NCI-H345 (cell line): ENCODE measurements around the gene CMKLR1.

ENCODE experiments used
- DNase-seq: peaks from one replicate; lab custom pipeline; 2025; lab: John Stamatoyannopoulos, UW

CMKLR1 gene

GRCh38 chr12:108337235-108338223 is 1.6 kb downstream of the CMKLR1 start:
- DNase-seq = no peak

GRCh38 chr12:108335349-108336119 is 3.6 kb downstream of the CMKLR1 start:
- no peak for DNase-seq

- no peak for DNase-seq
Measured at GRCh38 chr12:108333898-108334699, 5.0 kb downstream of the CMKLR1 start.

GRCh38 chr12:108332791-108333382 is 6.2 kb downstream of the CMKLR1 start:
- DNase-seq = no peak

DNA sequence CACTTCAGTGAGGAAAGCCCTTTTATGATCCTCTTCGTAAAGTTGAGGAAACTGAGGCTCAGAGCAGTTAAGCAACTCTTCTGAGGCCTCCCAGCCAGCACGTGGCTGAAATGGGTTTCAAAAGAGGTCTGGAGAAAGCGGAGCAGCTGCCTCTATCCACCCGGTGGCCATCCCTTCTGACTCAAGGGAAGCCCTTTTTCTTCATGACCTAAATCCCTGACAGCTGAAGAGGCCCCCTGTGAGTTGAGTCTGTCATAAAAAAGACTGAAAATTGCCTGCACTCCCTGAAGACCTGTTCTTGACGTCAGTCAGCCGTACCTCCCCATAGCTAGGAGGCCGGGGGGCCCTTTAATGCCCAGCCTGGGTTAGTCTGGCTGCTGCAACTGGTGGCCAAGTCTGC is 10.7 kb downstream of the CMKLR1 start:
- DNase-seq = no peak

- no peak for DNase-seq
Measured at GRCh38 chr12:108327621-108328344, 11.3 kb downstream of the CMKLR1 start.

GRCh38 chr12:108326254-108326750 is 12.8 kb downstream of the CMKLR1 start:
- no peak for DNase-seq

DNA sequence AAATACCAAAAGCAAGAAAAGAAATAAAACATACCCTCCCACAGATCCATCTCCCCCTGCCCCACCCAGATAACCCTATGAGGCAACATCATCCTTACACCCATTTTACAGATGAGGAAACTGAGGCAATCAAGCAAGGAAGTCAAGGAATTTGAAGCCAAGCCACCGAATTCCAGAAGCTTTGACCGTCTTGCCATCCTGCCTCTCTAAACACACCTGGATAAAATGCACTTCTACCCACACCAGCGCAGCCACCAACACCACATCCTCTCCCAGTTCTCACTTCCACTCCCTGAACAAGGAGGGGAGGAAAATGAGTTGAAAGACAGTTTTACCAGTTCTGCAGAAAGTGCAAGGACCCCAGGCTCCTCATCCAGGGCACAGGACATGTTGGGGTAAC is 13.6 kb downstream of the CMKLR1 start:
- DNase-seq = no peak

- DNase-seq = no peak
Measured at GRCh38 chr12:108325018-108325358, 14.1 kb downstream of the CMKLR1 start.

DNA sequence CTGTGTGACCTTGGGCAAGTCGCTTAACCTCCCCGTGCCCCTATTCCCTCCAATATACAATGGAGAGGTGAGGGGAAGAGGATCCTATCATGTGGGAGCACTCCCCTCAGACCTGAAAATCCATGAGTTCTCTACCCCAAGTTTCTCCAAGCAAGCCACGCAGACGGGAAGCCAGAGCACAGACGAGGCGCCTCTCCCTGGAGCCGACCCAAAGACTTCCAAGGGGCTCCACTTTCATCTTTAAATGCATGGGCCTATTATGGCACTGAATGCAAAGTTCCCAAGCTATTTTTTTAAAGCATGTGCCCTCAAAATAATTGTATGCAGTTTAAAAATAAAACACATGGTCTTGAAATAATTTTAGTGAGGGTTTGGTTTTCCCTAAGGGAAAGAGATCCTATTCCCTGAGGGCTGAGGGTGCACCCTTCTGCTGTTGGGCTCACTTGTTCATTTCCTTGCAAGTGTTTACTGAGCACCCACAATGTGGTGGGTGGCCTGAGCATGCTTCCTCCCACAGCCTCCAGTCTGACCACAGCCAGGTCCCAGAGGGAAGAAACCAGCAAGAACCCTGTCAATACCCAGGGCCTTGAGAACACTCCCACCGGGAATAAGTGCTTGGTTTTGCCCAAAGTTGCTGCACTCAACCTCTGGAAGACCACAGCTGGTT is 14.6 kb downstream of the CMKLR1 start:
- no peak for DNase-seq

GRCh38 chr12:108323581-108323980 is 15.5 kb downstream of the CMKLR1 start:
- DNase-seq = no peak

GRCh38 chr12:108322998-108323397 is 16.1 kb downstream of the CMKLR1 start:
- no peak for DNase-seq

DNA sequence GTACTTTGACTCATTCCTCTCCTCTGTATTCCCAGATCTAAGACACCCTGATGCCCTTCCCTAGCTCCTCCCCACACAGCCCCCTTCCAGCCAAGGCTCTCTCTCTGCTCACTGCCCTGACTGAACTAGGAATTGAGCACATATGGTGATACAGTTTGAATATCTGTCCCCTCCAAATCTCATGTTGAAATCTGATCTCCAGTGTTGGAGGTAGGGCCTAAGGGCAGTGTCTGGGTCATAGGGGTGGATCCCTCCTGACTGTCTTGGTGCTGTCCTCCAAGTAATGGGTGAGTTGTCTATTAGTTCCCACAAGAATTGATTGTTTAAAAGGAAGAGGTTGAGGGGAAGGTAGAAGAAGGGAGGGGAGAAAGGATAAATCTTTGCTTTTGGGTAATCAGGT is 17.4 kb downstream of the CMKLR1 start:
- DNase-seq = no peak

DNA sequence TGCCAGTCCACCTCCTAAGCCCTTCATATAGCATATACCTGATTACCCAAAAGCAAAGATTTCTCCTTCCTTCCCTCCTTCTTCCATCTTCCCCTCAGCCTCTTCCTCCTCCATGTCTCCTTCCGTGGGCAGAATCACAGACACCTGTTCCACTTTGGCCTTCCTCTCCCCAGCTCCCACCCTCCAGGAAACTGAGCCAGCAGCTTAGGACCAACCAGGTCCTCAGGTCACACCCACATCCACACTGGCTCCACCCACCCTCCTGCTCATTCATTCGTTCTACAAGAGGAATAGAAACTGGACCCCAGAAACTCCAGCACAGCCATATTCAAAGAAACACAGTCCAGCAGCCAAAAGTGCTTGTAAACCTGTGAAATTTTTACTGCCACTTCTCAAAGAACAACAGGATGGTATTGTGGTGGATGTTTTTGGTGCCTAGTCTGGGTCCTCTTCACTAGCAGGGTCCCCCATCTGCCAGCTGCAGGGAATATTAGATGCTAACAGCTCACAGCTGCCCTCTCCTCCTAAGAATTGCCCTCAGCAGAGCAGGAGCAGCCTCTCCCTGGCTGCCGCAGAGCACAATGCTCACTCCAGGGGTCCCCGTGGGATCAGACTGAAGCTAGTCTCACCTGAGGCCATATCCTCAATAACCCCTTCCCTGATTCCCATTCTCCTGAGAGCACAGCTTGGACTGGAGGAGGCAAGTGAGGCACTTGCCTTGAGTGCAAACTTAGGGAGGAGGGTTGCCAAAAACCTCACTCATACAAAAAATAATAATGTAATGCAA is 18.4 kb downstream of the CMKLR1 start:
- no peak for DNase-seq

DNA sequence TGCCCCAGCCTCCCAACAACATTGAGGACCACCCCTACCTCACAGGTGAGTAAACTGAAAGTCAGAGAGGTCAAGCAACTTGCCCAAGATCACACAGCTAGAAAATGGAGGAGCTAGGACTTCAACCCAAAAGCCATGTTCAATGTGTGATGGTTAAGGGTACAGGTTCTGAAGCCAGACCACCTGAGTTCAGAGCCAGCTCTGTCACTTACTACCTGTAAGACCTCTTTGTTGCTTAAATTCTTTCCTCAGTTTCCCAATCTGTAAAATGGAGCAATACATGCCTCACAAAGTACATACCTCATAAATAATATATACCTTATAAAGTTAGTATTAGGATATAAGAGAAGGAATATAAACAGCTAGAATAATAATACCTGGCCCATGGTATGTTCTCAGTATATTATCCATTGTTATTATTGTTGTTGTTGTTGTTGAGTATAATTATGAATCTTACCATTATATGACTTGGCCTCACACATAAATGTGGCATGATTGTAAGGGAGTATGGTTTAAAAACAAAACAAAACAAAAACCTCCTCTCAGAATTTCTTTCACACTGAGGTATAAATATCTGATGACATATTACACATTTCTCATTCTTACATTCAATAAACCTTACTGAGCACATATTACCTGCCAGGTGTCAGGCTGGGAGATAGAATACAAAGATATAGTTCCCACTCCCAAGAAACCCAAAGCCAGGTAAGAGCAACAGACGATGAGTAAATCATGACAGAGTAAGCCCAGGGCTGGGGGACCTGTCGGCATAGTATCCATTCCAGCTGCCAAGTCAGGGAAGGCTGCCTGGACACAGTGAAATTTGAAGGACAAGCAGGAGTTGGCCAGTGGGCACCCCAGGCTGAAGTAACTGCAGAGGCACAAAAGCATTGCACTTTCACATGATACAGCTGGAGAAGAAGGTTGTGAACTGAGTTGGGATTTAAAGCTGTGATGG is 19.6 kb downstream of the CMKLR1 start:
- no peak for DNase-seq

DNA sequence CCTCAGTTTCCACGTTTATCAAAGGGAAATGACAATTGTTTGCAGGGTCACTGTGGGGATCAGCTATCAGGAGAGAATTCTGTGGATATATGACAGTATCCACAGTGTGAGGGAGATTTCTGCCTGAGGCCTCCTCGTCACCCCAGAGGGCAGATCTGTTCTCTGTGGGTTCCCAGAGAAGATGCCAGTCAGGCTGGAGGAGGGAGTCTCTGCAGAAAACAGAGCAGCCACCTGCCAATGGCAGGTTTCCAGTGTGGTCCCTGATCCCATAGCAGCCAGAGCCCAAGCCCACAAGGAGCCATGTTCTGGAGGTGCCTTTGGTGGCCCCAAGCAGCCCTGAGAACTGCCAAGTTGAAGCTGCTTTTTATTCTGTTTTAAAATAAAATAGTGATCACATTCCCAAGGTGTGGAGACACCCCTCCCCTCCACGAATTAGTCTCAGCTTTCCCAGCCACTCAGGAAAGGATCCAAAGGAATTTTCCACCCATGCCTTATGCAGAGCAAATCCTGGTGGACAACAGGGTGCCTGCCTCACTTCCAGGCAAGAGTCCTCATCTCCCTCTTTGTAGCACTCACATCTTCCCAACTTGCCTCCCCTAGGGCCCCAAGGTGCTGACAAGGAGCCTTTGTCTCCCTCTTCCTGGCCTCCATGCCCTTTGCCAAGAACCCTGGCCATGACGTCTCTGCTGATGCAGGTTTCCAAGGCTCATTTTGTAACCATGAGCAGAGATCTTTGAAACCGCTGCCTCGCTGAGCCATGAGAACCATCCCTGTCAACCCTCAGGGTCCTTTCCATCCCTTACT is 20.4 kb downstream of the CMKLR1 start:
- no peak for DNase-seq
